Memory B cell (primary cell): ENCODE measurements around the gene NUCB1.

Source experiments
- ATAC-seq: fragments of 150-1000 bp; cut with Tn5 transposase; 2 replicates; pipeline ENCODE4 v1.10.0; 2021; ENCODE audit warnings: low read depth, mild to moderate bottlenecking, moderate library complexity
- DNase-seq, 2 donors: peaks; one replicate each; pipeline ENCODE4 v3.0.0; 2022; ENCODE audit warnings: low spot score in 2 of 2
- H3K27ac Mint-ChIP-seq: one replicate; pipeline ENCODE4 v1.8.0; 2022; ENCODE audit warnings: mild to moderate bottlenecking, moderate library complexity, mixed read lengths
- H3K27me3 Mint-ChIP-seq: one replicate; pipeline ENCODE4 v1.8.0; 2022; ENCODE audit warnings: mixed read lengths
- H3K36me3 Mint-ChIP-seq: one replicate; pipeline ENCODE4 v1.8.0; 2022; ENCODE audit warnings: mild to moderate bottlenecking, mixed read lengths
- H3K4me1 Mint-ChIP-seq: one replicate; pipeline ENCODE4 v1.8.0; 2022; ENCODE audit warnings: mixed read lengths
- H3K4me3 Mint-ChIP-seq: one replicate; pipeline ENCODE4 v1.8.0; 2022; ENCODE audit warnings: mild to moderate bottlenecking, moderate library complexity, mixed read lengths
- H3K9me3 Mint-ChIP-seq: one replicate; pipeline ENCODE4 v1.8.0; 2022; ENCODE audit warnings: mixed read lengths

NUCB1 gene

DNA sequence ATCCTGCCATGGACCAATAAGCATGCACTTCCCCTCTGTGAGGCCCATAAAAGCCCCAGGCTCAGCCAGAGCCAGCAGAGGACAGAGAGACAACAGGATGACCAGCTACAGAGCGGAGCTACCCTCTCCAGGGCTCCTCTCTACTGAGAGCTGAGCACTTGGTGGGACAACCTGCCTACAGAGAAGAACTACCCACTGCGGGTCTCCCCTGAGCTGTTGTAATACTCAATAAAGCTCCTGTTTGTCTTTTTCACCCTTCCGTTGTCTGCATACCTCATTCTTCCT lies 47.1 kb downstream of the NUCB1 start:
- DNase-seq (no peak), ATAC-seq (no peak)
- H3K4me1 Mint-ChIP-seq, result no peaks in the 10 kb centered on the region
- H3K27me3 Mint-ChIP-seq, result no peaks in the 10 kb centered on the region
- H3K36me3 Mint-ChIP-seq, result no peaks in the 10 kb centered on the region
- no peak overlapping the region for H3K4me3 Mint-ChIP-seq
- H3K27ac Mint-ChIP-seq, result no peak overlapping the region
- peaks cover 1% of the 10 kb centered on the region for H3K9me3 Mint-ChIP-seq

DNA sequence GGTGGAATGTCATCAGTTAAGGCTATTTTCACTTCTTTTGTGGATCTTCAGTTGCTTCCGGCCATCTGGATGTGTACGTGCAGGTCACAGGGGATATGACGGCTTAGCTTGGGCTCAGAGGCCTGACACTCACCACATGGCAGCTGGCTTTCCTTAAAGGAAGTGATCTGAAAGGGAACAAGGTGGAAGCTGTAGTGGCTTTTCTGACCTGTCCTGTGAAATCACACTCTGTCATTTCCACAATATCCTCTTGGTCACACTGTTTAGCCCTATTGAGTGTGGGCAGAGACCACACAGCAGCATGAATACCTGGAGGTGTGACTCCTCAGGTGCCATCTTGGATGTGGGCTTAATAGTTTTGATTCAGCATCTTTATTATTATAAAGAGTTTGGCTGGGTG lies 50.0 kb downstream of the NUCB1 start:
- Mint-ChIP-seq H3K4me1 (peaks cover 3% of the 10 kb centered on the region), H3K27ac (no peak overlapping the region)

DNA sequence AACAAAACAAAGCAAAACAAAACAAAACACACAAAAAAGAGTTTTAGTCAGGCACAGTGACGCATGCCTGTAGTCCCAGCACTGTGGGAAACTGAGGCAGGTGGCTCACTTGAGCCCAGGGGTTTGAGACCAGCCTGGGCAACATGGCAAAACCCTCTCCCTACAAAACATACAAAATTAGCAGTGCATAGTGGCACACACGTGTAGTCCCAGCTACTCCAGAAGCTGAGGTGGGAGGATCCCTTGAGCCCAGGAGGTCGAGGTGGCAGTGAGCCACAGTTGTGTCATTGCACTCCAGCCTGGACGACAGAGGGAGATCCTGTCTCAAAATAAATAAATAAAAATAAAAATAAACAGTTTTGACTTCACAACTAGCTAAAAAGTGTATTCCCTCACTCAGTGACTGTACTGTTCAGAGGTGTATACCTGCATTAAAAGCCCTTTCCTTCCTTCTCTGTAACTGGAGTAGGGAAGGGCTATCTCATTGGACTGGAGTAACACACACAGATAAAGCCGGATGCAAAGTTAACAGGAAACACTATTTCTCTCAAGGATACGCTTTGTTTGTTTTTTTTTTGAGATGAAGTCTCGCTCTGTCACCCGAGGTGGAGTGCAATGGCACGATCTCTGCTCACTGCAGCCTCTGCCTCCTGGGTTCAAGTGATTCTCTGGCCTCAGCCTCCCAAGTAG lies 50.9 kb downstream of the NUCB1 start:
- Mint-ChIP-seq H3K4me3 (no peak overlapping the region), H3K36me3 (no peaks in the 10 kb centered on the region), H3K4me1 (peaks cover 9% of the 10 kb centered on the region), H3K27ac (no peak overlapping the region), H3K9me3 (peaks cover 1% of the 10 kb centered on the region), H3K27me3 (no peaks in the 10 kb centered on the region)
- no peak for DNase-seq
- ATAC-seq, result no peak

More for the DNA sequence above, 50.0 kb downstream of the NUCB1 start:
- DNase-seq (no peak), ATAC-seq (no peak)
- no peaks in the 10 kb centered on the region for H3K36me3 Mint-ChIP-seq
- peaks cover 1% of the 10 kb centered on the region for H3K9me3 Mint-ChIP-seq
- H3K4me3 Mint-ChIP-seq, result no peak overlapping the region
- H3K27me3 Mint-ChIP-seq, result no peaks in the 10 kb centered on the region

DNA sequence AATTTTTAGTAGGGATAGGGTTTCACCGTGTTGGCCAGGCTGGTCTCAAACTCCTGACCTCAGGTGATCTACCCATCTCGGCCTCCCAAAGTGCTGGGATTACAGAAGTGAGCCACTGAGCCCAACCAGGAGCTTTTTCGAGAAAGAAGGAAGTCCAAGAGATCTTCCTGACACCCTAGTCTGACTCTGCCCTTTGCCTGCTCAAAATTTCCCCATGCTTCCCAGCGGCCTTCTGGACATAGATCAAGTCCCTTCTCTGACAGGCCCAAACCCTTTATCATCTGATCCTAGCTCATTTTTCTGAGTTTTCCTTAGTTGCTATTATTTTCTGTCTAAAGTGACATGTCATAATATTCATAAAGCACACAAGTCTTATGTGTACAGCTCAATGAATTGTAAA lies 53.0 kb downstream of the NUCB1 start:
- no peak for ATAC-seq

DNA sequence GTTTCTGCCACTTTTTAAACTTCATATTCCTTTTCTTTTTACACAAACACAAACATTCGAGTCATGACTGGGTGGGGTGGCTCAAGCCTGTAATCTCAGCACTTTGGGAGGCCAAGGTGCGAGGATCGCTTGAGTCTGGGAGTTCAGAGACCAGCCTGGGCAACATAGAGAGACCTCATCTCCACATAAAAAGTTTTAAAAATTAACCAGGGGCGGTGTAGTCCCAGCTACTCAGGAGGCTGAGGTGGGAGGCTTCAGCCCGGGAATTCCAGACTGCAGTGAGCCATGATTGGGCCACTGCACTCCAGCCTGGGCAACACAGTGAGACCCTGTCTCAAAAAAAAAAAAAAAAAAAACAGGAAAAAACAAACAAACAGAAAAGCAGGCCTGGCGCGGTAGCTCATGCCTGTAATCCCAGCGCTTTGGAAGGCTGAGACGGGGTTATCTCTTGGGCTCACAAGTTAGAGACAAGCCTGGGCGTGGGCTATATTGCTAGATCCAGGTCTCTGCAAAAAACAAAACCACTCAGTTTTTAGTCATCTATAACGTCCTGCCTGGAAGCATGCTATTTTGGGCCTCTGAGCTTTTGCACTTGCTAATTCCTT lies 54.0 kb downstream of the NUCB1 start:
- peak overlapping the region; percentile 94 for H3K4me3 Mint-ChIP-seq
- peaks cover 10% of the 10 kb centered on the region for H3K36me3 Mint-ChIP-seq
- H3K27me3 Mint-ChIP-seq, result no peaks in the 10 kb centered on the region
- peaks cover 19% of the 10 kb centered on the region for H3K4me1 Mint-ChIP-seq
- DNase-seq (no peak), ATAC-seq (no peak)
- no peaks in the 10 kb centered on the region for H3K9me3 Mint-ChIP-seq
- no peak overlapping the region for H3K27ac Mint-ChIP-seq

More for the DNA sequence above, 53.0 kb downstream of the NUCB1 start:
- Mint-ChIP-seq H3K36me3 (peaks cover 7% of the 10 kb centered on the region), H3K27me3 (no peaks in the 10 kb centered on the region), H3K4me3 (no peak overlapping the region), H3K4me1 (peaks cover 16% of the 10 kb centered on the region), H3K27ac (no peak overlapping the region), H3K9me3 (peaks cover 1% of the 10 kb centered on the region)
- no peak for DNase-seq

DNA sequence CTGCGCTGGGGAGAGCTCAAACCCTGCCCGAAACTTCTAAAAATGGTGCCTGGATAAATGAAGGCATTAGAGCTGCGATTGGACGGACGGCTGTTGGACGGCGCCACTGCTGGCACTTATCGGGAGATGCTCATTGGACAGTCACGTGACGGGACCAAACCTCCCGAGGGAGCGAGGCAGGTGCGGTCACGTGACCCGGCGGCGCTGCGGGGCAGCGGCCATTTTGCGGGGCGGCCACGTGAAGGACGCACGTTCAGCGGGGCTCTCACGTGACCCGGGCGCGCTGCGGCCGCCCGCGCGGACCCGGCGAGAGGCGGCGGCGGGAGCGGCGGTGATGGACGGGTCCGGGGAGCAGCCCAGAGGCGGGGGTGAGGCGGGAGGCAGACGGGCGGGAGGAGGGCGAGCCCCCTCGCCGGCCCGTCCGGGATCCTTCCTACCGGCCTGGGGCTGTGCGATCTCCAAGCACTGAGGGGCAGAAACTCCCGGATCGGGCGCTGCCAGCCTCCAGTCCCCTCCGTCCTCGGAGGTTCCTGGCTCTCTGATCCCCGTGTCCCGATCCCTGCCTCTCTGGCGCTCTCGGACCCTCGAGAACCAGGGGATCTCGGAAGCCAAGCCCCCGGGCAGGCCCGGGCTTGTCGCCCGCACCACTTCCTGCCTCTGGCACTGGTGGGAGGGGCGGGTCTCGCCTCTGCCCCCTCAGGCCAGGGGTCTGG lies 54.6 kb downstream of the NUCB1 start, which contains the start of gene BAX:
BAX (plus strand) TSS at position 281 of the 713 bp plus-strand sequence; CDS start at position 335, 54 bp downstream.
- Mint-ChIP-seq H3K4me1 (peaks cover 19% of the 10 kb centered on the region), H3K9me3 (no peaks in the 10 kb centered on the region)
- peak; percentile 94 for ATAC-seq

DNA sequence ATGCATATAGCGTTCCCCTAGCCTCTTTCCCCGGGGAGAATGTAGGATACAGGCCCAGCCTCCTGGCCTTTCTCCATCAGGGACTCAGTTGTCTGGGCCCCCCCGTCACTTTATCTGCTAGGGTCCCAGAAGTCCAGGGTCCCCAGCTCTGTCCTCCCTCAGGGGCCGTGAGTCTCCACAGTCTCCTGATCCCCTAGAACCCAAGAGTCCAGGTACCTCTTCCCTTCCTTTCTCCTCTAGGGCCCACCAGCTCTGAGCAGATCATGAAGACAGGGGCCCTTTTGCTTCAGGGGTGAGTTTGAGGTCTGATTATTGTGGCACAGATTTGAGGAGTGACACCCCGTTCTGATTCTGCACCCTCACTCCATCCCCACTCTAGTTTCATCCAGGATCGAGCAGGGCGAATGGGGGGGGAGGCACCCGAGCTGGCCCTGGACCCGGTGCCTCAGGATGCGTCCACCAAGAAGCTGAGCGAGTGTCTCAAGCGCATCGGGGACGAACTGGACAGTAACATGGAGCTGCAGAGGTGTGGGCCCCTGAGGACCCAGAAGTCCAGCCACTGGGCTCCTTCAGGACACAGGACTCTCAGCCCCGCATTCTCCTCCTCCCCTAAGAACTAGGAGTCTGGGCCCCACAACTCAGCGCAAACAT lies 55.3 kb downstream of the NUCB1 start:
- ATAC-seq, result no peak
- H3K4me1 Mint-ChIP-seq, result peaks cover 19% of the 10 kb centered on the region
- peaks cover 10% of the 10 kb centered on the region for H3K36me3 Mint-ChIP-seq
- H3K27ac Mint-ChIP-seq, result peak overlapping the region; percentile 26
- no peak for DNase-seq
- peak overlapping the region; percentile 94 for H3K4me3 Mint-ChIP-seq
- no peaks in the 10 kb centered on the region for H3K9me3 Mint-ChIP-seq
- H3K27me3 Mint-ChIP-seq, result no peaks in the 10 kb centered on the region

More for the DNA sequence above, 54.6 kb downstream of the NUCB1 start, which contains the start of gene BAX:
- Mint-ChIP-seq H3K27ac (peak within 1 kb of the TSS; percentile 26), H3K27me3 (no peaks in the 10 kb centered on the region), H3K36me3 (peaks cover 10% of the 10 kb centered on the region), H3K4me3 (peak within 1 kb of the TSS; percentile 94)
- peak; percentile 85 to 86 for DNase-seq

DNA sequence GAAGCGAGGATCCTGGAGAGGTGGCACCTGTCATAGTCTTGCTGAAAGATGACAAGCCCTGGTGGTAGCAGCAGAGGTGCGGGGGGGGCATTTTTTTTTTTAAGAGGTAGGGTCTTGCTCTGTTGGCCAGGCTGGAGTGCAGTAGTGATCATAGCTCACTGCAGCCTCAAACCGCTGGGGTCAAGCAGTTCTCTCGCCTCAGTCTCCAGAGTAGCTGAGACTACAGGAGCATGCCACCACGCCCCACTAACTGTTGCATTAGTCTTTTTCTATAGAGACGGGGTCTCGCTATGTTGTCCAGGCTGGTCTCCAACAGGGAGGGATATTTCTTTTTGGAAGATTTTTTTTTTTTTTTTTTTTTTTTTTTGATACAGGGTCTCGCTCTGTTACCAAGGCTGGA lies 57.9 kb downstream of the NUCB1 start:
- H3K27me3 Mint-ChIP-seq, result no peaks in the 10 kb centered on the region
- H3K4me1 Mint-ChIP-seq, result peaks cover 34% of the 10 kb centered on the region
- peaks cover 10% of the 10 kb centered on the region for H3K36me3 Mint-ChIP-seq
- H3K9me3 Mint-ChIP-seq, result no peaks in the 10 kb centered on the region
- no peak for DNase-seq
- H3K27ac Mint-ChIP-seq, result no peak overlapping the region
- ATAC-seq, result no peak
- no peak overlapping the region for H3K4me3 Mint-ChIP-seq

DNA sequence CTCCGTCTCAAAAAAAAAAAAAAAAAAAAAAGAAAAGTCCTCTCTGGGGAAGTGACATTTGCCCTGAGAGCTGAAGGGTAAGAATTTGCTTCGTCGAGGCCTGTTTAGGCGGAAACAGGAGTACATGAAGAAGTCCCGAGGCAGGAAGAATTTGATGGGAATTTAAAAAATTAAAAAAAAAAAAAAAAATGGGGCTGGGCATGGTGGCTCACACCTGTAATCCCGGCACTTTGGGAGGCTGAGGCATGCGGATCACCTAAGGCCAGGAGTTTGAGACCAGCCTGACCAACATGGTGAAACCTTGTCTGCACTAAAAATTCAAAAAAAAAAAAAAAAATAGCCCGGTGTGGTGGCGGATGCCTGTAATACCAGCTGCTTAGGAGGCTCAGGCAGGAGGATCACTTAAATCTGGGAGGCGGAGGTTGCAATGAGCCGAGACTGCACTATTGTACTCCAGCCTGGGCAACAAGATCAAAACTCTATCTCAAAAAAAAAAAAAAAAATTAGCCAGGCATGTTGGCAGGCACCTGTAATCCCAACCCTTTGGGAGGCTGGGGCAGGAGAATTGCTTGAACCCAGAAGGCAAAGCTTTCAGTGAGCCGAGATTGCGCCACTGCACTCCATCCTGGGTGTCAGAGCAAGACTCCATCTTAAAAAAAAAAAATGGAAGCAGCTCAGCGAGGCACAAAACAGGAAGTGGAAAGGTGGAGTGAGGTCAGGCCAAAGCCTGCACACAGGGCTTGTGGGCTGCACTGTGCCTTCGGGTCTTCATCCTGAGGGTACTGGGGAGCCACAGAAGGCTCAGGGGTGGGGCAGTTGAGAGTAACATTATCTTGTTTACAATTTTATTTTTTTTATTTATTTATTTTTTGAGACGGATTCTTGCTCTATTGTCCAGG lies 59.5 kb downstream of the NUCB1 start:
- no peak for ATAC-seq
- DNase-seq, result no peak
- H3K4me1 Mint-ChIP-seq, result peaks cover 45% of the 10 kb centered on the region
- no peak overlapping the region for H3K4me3 Mint-ChIP-seq
- no peaks in the 10 kb centered on the region for H3K9me3 Mint-ChIP-seq
- H3K36me3 Mint-ChIP-seq, result peaks cover 10% of the 10 kb centered on the region
- H3K27ac Mint-ChIP-seq, result no peak overlapping the region
- no peaks in the 10 kb centered on the region for H3K27me3 Mint-ChIP-seq

DNA sequence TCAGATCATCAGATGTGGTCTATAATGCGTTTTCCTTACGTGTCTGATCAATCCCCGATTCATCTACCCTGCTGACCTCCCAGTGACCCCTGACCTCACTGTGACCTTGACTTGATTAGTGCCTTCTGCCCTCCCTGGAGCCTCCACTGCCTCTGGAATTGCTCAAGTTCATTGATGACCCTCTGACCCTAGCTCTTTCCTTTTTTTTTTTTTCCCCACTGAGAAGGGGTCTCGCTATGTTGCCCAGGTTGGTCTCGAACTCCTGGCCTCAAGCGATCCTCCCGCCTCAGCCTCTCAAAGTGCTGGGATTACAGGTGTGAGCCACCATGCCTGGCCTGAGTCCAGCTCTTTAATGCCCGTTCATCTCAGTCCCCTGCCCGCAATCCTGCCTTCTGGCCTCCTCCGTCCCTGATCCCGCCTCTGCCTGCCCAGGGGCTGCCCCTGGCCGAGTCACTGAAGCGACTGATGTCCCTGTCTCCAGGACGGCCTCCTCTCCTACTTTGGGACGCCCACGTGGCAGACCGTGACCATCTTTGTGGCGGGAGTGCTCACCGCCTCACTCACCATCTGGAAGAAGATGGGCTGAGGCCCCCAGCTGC lies 61.0 kb downstream of the NUCB1 start:
- ATAC-seq (no peak), DNase-seq (no peak)
- H3K27me3 Mint-ChIP-seq, result no peaks in the 10 kb centered on the region
- peak overlapping the region; percentile 59 for H3K27ac Mint-ChIP-seq
- H3K36me3 Mint-ChIP-seq, result peaks cover 13% of the 10 kb centered on the region
- no peaks in the 10 kb centered on the region for H3K9me3 Mint-ChIP-seq
- H3K4me3 Mint-ChIP-seq, result no peak overlapping the region
- H3K4me1 Mint-ChIP-seq, result peaks cover 41% of the 10 kb centered on the region

DNA sequence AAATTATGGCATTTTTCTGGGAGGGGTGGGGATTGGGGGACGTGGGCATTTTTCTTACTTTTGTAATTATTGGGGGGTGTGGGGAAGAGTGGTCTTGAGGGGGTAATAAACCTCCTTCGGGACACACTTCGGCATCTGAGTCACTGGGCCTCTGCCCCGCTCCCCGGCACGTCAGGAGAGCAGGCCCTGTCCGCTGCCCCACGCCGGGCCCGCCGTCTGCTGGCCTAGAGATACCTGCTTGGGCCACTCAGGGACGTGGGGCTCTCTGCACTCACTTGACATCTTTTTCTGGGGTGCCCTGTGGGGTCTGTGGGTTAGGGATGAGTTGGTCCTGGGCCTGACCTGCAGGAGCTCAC lies 61.5 kb downstream of the NUCB1 start:
- ATAC-seq, result no peak
- Mint-ChIP-seq H3K4me1 (peaks cover 42% of the 10 kb centered on the region), H3K27ac (peak overlapping the region; percentile 97), H3K9me3 (no peaks in the 10 kb centered on the region), H3K36me3 (peaks cover 15% of the 10 kb centered on the region), H3K4me3 (peak overlapping the region; percentile 71), H3K27me3 (no peaks in the 10 kb centered on the region)
- no peak for DNase-seq

DNA sequence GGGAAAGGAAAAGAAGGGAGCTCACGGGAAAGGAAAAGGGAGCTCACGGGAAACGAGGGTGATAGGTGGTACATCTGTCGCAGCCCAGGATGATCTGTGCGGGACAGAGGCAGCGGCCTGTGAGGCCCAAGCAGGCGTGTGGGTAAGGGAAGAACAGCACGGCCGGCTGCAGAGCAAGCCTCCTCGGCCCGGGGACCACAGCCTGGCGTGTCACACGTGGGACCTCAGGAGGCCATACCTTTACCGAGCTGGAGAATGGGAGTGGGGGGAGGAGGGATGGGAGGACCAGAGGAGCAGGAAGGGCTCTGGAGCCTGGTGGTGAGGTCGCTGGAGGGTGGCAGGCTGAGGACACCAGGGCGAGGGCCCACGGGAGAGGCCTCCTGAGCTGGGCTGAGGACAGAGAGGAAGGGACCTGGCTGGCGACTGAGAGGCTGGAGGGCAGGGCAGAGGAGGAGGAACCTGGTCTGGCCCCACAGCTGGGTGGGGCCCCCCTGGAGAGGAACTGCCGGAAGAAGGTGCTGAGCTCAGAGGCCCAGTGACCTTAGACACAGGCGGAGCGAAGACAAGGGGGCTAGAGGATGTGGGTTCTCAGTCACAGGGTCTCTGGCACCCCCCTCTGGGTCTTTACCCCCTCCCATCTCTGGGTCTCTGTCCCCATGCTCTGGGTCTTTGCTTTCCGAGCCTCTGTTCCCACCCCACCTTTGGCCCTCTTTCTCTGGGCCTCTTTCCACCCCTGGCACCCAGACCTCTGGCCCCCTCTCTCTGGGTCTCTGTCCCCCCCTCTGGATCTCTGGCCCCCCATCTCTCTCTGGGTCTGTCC lies 62.1 kb downstream of the NUCB1 start:
- Mint-ChIP-seq H3K9me3 (no peaks in the 10 kb centered on the region), H3K36me3 (peaks cover 13% of the 10 kb centered on the region), H3K27me3 (no peaks in the 10 kb centered on the region), H3K4me3 (peak overlapping the region; percentile 71), H3K4me1 (peaks cover 39% of the 10 kb centered on the region), H3K27ac (peak overlapping the region; percentile 97)
- DNase-seq (peak; percentile 41 to 56), ATAC-seq (peak; percentile 34)

DNA sequence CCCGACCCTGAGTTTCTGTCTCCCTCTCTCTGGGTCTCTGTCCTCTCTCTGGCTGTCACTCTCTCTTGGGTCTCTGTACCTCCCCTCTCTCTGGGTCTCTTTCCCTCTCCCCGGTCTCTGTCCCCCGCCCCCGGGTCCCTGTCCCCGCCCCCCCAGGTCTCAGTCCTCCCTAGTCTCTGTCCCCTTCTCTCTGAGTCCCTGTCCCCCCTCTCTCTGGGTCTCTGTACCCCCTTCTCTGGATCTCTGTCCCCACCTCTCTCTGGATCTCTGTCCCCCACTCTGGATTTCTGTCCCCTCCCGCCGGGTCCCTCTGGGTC lies 62.7 kb downstream of the NUCB1 start:
- no peaks in the 10 kb centered on the region for H3K27me3 Mint-ChIP-seq
- peaks cover 14% of the 10 kb centered on the region for H3K36me3 Mint-ChIP-seq
- peak overlapping the region; percentile 97 for H3K27ac Mint-ChIP-seq
- no peaks in the 10 kb centered on the region for H3K9me3 Mint-ChIP-seq
- DNase-seq (no peak), ATAC-seq (no peak)
- H3K4me3 Mint-ChIP-seq, result peak overlapping the region; percentile 71
- peaks cover 43% of the 10 kb centered on the region for H3K4me1 Mint-ChIP-seq
